Ovary (tissue), 3 donors: ENCODE data around the gene NEK2.

Experiments used
- EP300 ChIP-seq: sonication (generic); formaldehyde crosslinking; IDR thresholded peaks from one replicate; pipeline ENCODE4 v1.6.1; 2017; ENCODE audit warnings: antibody characterized with exemption
- POLR2A ChIP-seq: fragments of 450-650 bp; IDR thresholded peaks from one replicate; pipeline ENCODE4 v1.6.1; 2017; ENCODE audit warnings: antibody characterized with exemption, mild to moderate bottlenecking, moderate library complexity
- TF ChIP-seq, protein P1 (sequence below), 3 donors: fragments of 450-650 bp in 2 of 3; fragments of 200-600 bp in 1 of 3; IDR thresholded peaks; one replicate each; pipeline versions ENCODE4 v1.5.1 to v1.8.0; 2016 to 2022; ENCODE audit warnings: antibody characterized with exemption in 3 of 3, mild to moderate bottlenecking in 1 of 3
- donor health status: DM: no; HTN: no; CAD: no.

DNA sequence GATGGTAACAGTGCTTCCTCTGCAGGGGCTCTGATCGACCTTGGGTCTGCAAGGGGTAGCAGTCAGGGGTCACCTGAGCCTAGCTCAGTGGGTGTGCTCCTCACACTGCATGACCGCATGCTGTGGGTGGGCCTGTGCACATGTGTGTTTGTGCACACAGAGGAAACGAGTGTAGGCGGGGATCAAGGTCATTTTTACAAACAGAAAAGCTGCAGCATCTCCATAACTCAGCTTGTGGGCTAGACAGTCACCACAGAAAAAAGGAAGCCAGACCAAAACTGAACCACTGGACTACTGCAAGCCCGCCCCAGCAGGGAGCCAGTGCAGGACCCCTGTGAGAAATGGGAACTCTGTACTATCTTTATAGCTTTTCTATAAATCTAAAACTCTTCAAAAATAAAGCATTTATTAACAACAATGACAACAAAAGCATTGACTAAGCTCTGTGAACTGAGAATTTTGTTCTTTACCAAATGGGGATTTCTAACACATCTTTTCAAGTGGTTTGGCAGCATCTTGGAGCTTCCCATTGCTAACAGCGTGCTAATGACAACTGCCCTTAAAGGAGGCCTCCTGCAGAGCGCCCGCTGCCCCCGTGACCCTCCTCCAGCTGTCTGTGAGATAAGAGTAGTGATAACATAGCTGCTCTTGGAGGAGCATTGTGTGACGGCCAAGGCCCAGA, 19.9 kb upstream of the NEK2 start:
- TF ChIP-seq, protein P1, sequence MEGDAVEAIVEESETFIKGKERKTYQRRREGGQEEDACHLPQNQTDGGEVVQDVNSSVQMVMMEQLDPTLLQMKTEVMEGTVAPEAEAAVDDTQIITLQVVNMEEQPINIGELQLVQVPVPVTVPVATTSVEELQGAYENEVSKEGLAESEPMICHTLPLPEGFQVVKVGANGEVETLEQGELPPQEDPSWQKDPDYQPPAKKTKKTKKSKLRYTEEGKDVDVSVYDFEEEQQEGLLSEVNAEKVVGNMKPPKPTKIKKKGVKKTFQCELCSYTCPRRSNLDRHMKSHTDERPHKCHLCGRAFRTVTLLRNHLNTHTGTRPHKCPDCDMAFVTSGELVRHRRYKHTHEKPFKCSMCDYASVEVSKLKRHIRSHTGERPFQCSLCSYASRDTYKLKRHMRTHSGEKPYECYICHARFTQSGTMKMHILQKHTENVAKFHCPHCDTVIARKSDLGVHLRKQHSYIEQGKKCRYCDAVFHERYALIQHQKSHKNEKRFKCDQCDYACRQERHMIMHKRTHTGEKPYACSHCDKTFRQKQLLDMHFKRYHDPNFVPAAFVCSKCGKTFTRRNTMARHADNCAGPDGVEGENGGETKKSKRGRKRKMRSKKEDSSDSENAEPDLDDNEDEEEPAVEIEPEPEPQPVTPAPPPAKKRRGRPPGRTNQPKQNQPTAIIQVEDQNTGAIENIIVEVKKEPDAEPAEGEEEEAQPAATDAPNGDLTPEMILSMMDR (IDR thresholded peaks at IDR 0.05) = no peak
- no peak for TF ChIP-seq EP300
- no peak for TF ChIP-seq POLR2A
